IPS-15b (cell line): ENCODE measurements around the gene REEP6.
A peak's percentile ranks its signal among the peaks of the same experiment; 100 is the strongest.

ENCODE experiments used
- H3K27me3 ChIP-seq: one replicate; pipeline ENCODE4 v1.6.1; 2013; ENCODE audit warnings: low read length; ENCODE audit not compliant: control insufficient read depth, insufficient read depth
- H3K36me3 ChIP-seq: one replicate; pipeline ENCODE4 v1.6.1; 2013; ENCODE audit warnings: low read length; ENCODE audit not compliant: control insufficient read depth, insufficient read depth
- H3K4me1 ChIP-seq: one replicate; pipeline ENCODE4 v1.6.1; 2013; ENCODE audit warnings: mild to moderate bottlenecking, low read length; ENCODE audit not compliant: control insufficient read depth, insufficient read depth
- H3K4me3 ChIP-seq: one replicate; pipeline ENCODE4 v1.5.1; 2013; ENCODE audit warnings: low read depth, low read length
- H3K9ac ChIP-seq: one replicate; pipeline ENCODE4 v1.6.1; 2013; ENCODE audit warnings: low read depth, mild to moderate bottlenecking, low read length
- H3K9me3 ChIP-seq: one replicate; pipeline ENCODE4 v1.6.1; 2013; ENCODE audit warnings: mild to moderate bottlenecking, low read length; ENCODE audit not compliant: control insufficient read depth, insufficient read depth

Gene REEP6

GRCh38 chr19:1509602-1510441 lies 18.8 kb downstream of the REEP6 start:
- H3K36me3 ChIP-seq: no peaks in the 10 kb centered on the region
- H3K9me3 ChIP-seq: no peaks in the 10 kb centered on the region
- H3K9ac ChIP-seq: no peak overlapping the region
- H3K4me3 ChIP-seq: no peak overlapping the region
- peaks cover 2% of the 10 kb centered on the region for H3K4me1 ChIP-seq
- peaks cover 12% of the 10 kb centered on the region for H3K27me3 ChIP-seq

GRCh38 chr19:1510442-1510806 lies 19.4 kb downstream of the REEP6 start:
- Histone ChIP-seq H3K4me3 (peak overlapping the region; percentile 18), H3K36me3 (no peaks in the 10 kb centered on the region), H3K4me1 (peaks cover 2% of the 10 kb centered on the region), H3K9me3 (no peaks in the 10 kb centered on the region), H3K27me3 (peaks cover 14% of the 10 kb centered on the region), H3K9ac (no peak overlapping the region)

- no peaks in the 10 kb centered on the region for H3K36me3 ChIP-seq
- peaks cover 14% of the 10 kb centered on the region for H3K27me3 ChIP-seq
- no peak overlapping the region for H3K9ac ChIP-seq
- peak overlapping the region; percentile 18 for H3K4me3 ChIP-seq
- peaks cover 2% of the 10 kb centered on the region for H3K4me1 ChIP-seq
- no peaks in the 10 kb centered on the region for H3K9me3 ChIP-seq
These were observed 19.8 kb downstream of the REEP6 start for GRCh38 chr19:1510807-1511206.

GRCh38 chr19:1511318-1512317 lies 20.6 kb downstream of the REEP6 start:
- H3K4me3 ChIP-seq: no peak overlapping the region

GRCh38 chr19:1512671-1513498 lies 21.9 kb downstream of the REEP6 start, which contains the start of gene ADAMTSL5:
Gene ADAMTSL5 (minus strand): TSS chr19:1513019. CDS start chr19:1510943, 2,076 bp downstream.
- H3K4me3 ChIP-seq: peak within 1 kb of the TSS; percentile 35

More at GRCh38 chr19:1511318-1512317, 20.6 kb downstream of the REEP6 start:
- H3K9ac ChIP-seq: no peak overlapping the region
- H3K36me3 ChIP-seq: no peaks in the 10 kb centered on the region
- peaks cover 14% of the 10 kb centered on the region for H3K27me3 ChIP-seq
- peaks cover 2% of the 10 kb centered on the region for H3K4me1 ChIP-seq
- H3K9me3 ChIP-seq: no peaks in the 10 kb centered on the region

GRCh38 chr19:1513499-1514294 lies 22.7 kb downstream of the REEP6 start:
- Histone ChIP-seq H3K4me3 (peak overlapping the region; percentile 26), H3K36me3 (no peaks in the 10 kb centered on the region), H3K9ac (no peak overlapping the region), H3K9me3 (no peaks in the 10 kb centered on the region), H3K4me1 (peaks cover 2% of the 10 kb centered on the region), H3K27me3 (peaks cover 14% of the 10 kb centered on the region)

More at GRCh38 chr19:1512671-1513498, 21.9 kb downstream of the REEP6 start, which contains the start of gene ADAMTSL5:
- no peaks in the 10 kb centered on the region for H3K36me3 ChIP-seq
- H3K4me1 ChIP-seq: peaks cover 2% of the 10 kb centered on the region
- no peaks in the 10 kb centered on the region for H3K9me3 ChIP-seq
- H3K27me3 ChIP-seq: peaks cover 14% of the 10 kb centered on the region
- no peak within 1 kb of the TSS for H3K9ac ChIP-seq

- Histone ChIP-seq H3K27me3 (peaks cover 14% of the 10 kb centered on the region), H3K9ac (no peak overlapping the region), H3K4me1 (peaks cover 2% of the 10 kb centered on the region), H3K4me3 (no peak overlapping the region), H3K36me3 (no peaks in the 10 kb centered on the region), H3K9me3 (no peaks in the 10 kb centered on the region)
These were observed 23.3 kb downstream of the REEP6 start for GRCh38 chr19:1514295-1514661.

GRCh38 chr19:1514986-1515721 lies 24.2 kb downstream of the REEP6 start:
- Histone ChIP-seq H3K4me1 (peaks cover 2% of the 10 kb centered on the region), H3K27me3 (peaks cover 10% of the 10 kb centered on the region), H3K4me3 (no peak overlapping the region), H3K9me3 (no peaks in the 10 kb centered on the region), H3K36me3 (no peaks in the 10 kb centered on the region), H3K9ac (no peak overlapping the region)

GRCh38 chr19:1516395-1516753 lies 25.4 kb downstream of the REEP6 start:
- H3K9ac ChIP-seq: no peak overlapping the region
- peaks cover 2% of the 10 kb centered on the region for H3K4me1 ChIP-seq
- H3K36me3 ChIP-seq: no peaks in the 10 kb centered on the region
- H3K27me3 ChIP-seq: peaks cover 9% of the 10 kb centered on the region
- no peak overlapping the region for H3K4me3 ChIP-seq
- no peaks in the 10 kb centered on the region for H3K9me3 ChIP-seq

GRCh38 chr19:1518471-1518870 lies 27.5 kb downstream of the REEP6 start:
- peaks cover 14% of the 10 kb centered on the region for H3K27me3 ChIP-seq
- H3K9me3 ChIP-seq: no peaks in the 10 kb centered on the region
- H3K4me1 ChIP-seq: no peaks in the 10 kb centered on the region
- no peak overlapping the region for H3K4me3 ChIP-seq
- no peak overlapping the region for H3K9ac ChIP-seq
- H3K36me3 ChIP-seq: no peaks in the 10 kb centered on the region
